COLO829 (cell line): ENCODE data around the gene TBX20.
"Not testable (repeated sequence)": the region's sequence is repeated elsewhere in the genome, so short reads cannot be mapped to it uniquely, and the experiment has no call there.

Experiments used
- DNase-seq: peaks from one replicate; pipeline ENCODE4 v3.0.0; 2012; ENCODE audit warnings: low spot score

Gene TBX20

GRCh38 chr7:35220176-35220575 lies 33.7 kb downstream of the TBX20 start:
- DNase-seq, result not testable (repeated sequence)

- not testable (repeated sequence) for DNase-seq
Measured at GRCh38 chr7:35216033-35216432, 37.9 kb downstream of the TBX20 start.

GRCh38 chr7:35215063-35215462 lies 38.8 kb downstream of the TBX20 start:
- not testable (repeated sequence) for DNase-seq

GRCh38 chr7:35206924-35207323 lies 47.0 kb downstream of the TBX20 start:
- DNase-seq, result not testable (repeated sequence)

- DNase-seq, result not testable (repeated sequence)
Measured at GRCh38 chr7:35204850-35205249, 49.0 kb downstream of the TBX20 start.

- DNase-seq, result not testable (repeated sequence)
Measured at GRCh38 chr7:35204031-35204430, 49.9 kb downstream of the TBX20 start.

- DNase-seq, result not testable (repeated sequence)
Measured at GRCh38 chr7:35202353-35202752, 51.5 kb downstream of the TBX20 start.

- not testable (repeated sequence) for DNase-seq
Measured at GRCh38 chr7:35200170-35200569, 53.7 kb downstream of the TBX20 start.

- DNase-seq, result not testable (repeated sequence)
Measured at GRCh38 chr7:35198370-35199140, 55.3 kb downstream of the TBX20 start.

- DNase-seq, result not testable (repeated sequence)
Measured at GRCh38 chr7:35191571-35191970, 62.3 kb downstream of the TBX20 start.

GRCh38 chr7:35190146-35190773 lies 63.6 kb downstream of the TBX20 start:
- not testable (repeated sequence) for DNase-seq

- not testable (repeated sequence) for DNase-seq
Measured at GRCh38 chr7:35186751-35187150, 67.1 kb downstream of the TBX20 start.

- no peak for DNase-seq
Measured at GRCh38 chr7:35185908-35186731, 67.8 kb downstream of the TBX20 start.

GRCh38 chr7:35185578-35185907 lies 68.4 kb downstream of the TBX20 start:
- not testable (repeated sequence) for DNase-seq

- DNase-seq, result not testable (repeated sequence)
Measured at GRCh38 chr7:35184961-35185360, 68.9 kb downstream of the TBX20 start.

- DNase-seq, result not testable (repeated sequence)
Measured at GRCh38 chr7:35183873-35184503, 69.9 kb downstream of the TBX20 start.

- DNase-seq, result not testable (repeated sequence)
Measured at GRCh38 chr7:35180665-35181064, 73.2 kb downstream of the TBX20 start.

GRCh38 chr7:35173176-35173575 lies 80.7 kb downstream of the TBX20 start:
- not testable (repeated sequence) for DNase-seq

- DNase-seq, result not testable (repeated sequence)
Measured at GRCh38 chr7:35172131-35172530, 81.8 kb downstream of the TBX20 start.

- not testable (repeated sequence) for DNase-seq
Measured at GRCh38 chr7:35167658-35168057, 86.2 kb downstream of the TBX20 start.

GRCh38 chr7:35167158-35167557 lies 86.7 kb downstream of the TBX20 start:
- DNase-seq, result not testable (repeated sequence)
